PFSK-1 (cell line): ENCODE results near the gene TH.

Source experiments
- FOXP2 ChIP-seq: optimal IDR thresholded peaks from 2 replicates; pipeline ENCODE3; 2011; ENCODE audit warnings: borderline replicate concordance, control low read depth, inconsistent platforms; ENCODE audit not compliant: insufficient read depth; ENCODE audit errors: extremely low read length, extremely low read depth
- POLR2AphosphoS5 ChIP-seq: IDR thresholded peaks from 2 replicates; pipeline ENCODE4 v1.6.1; 2012; ENCODE audit warnings: low read depth, mild to moderate bottlenecking, control low read depth, low read length, moderate library complexity
- REST ChIP-seq, 2 experiments: IDR thresholded peaks; 2 replicates each; pipeline versions ENCODE4 v1.6.1 to v1.8.0; 2011 to 2012; ENCODE audit warnings: low read depth in 2 of 2, low read length in 2 of 2, control low read depth in 1 of 2, inconsistent platforms in 1 of 2, mild to moderate bottlenecking in 1 of 2, moderate library complexity in 1 of 2; ENCODE audit not compliant: insufficient read depth in 1 of 2
- SIN3A ChIP-seq: IDR thresholded peaks from 2 replicates; pipeline ENCODE4 v1.6.1; 2012; ENCODE audit warnings: mild to moderate bottlenecking, low read length, moderate library complexity, borderline replicate concordance; ENCODE audit not compliant: insufficient read depth
- TAF1 ChIP-seq: IDR thresholded peaks from 2 replicates; pipeline ENCODE4 v1.6.1; 2012; ENCODE audit warnings: low read length, control low read depth, borderline replicate concordance; ENCODE audit not compliant: insufficient read depth

TH gene

GRCh38 chr11:2154889-2155288 lies 16.7 kb downstream of the TH start:
- TF ChIP-seq FOXP2 (no peak), POLR2AphosphoS5 (no peak), SIN3A (no peak), TAF1 (no peak), REST (IDR thresholded peaks at IDR 0.05; ENCODE audit: insufficient read depth in 1 of 2, low read depth in 2 of 2, low read length in 2 of 2) (no peak)

- TF ChIP-seq FOXP2 (no peak), SIN3A (no peak), REST (IDR thresholded peaks at IDR 0.05; ENCODE audit: insufficient read depth in 1 of 2, low read depth in 2 of 2, low read length in 2 of 2) (no peak), POLR2AphosphoS5 (no peak), TAF1 (no peak)
Observed at GRCh38 chr11:2154195-2154585, 17.4 kb downstream of the TH start.

GRCh38 chr11:2153581-2154194 lies 17.9 kb downstream of the TH start:
- TF ChIP-seq POLR2AphosphoS5 (no peak), SIN3A (no peak), TAF1 (no peak), REST (IDR thresholded peaks at IDR 0.05; ENCODE audit: insufficient read depth in 1 of 2, low read depth in 2 of 2, low read length in 2 of 2) (no peak), FOXP2 (no peak)

GRCh38 chr11:2151500-2152257 lies 19.9 kb downstream of the TH start:
- TF ChIP-seq REST (IDR thresholded peaks at IDR 0.05; ENCODE audit: insufficient read depth in 1 of 2, low read depth in 2 of 2, low read length in 2 of 2) (no peak), TAF1 (no peak), SIN3A (no peak), POLR2AphosphoS5 (no peak), FOXP2 (no peak)
